HCEC 1CT (cell line): ENCODE results near the gene MAT2A.
"Not testable (repeated sequence)": the region's sequence is repeated elsewhere in the genome, so short reads cannot be mapped to it uniquely, and the experiment has no call there.

Source experiments
- DNase-seq: peaks from one replicate; pipeline ENCODE4 v3.0.0-alpha.2; 2017

MAT2A gene

DNA sequence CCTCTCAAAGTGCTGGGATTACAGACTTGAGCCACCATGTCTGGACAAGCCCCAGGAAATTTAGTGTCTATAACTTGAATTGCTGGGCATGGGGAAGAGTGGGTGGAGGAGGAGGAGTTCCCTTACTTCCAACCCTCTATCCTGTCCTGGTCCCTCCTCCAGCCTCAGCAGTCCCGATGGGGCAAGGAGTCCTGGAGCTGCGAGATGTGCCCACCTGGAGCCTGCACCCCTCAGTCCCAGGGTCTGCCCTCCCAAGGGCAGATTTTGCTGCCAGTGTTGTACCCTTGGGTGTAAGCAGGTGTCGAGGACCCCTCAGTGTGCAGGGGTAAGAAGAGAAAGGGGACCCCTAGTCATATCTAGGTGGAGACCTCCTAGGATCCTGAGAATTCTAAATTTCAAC is 41.2 kb downstream of the MAT2A start:
- no peak for DNase-seq

DNA sequence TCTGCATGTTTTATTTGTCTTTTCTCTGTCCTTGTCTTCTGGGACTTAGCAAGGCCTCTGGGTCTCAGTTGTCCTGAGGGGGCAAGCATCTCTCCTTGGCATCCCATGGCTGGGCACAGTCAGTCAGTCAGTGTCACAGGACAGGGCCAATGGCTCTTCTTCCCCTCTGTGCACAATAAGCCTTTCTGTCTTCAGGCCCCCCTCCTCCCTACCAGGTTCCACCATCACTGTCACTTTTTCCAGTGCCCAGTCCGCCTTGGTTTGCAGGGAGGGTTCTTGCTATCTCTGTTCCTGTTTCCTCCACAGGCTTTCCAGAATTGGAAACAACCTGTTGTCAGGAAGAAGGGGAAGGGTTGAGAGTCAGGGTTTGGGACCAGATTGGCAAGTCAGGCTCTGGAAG is 43.5 kb downstream of the MAT2A start:
- no peak for DNase-seq

GRCh38 chr2:85583667-85584353 is 44.8 kb downstream of the MAT2A start:
- DNase-seq: no peak

- DNase-seq: peak; percentile 11
These were observed 45.4 kb downstream of the MAT2A start, which contains the start of gene VAMP5 for GRCh38 chr2:85584354-85584856. TSS of gene VAMP5 (plus strand) at chr2:85584431. CDS start at chr2:85584491, 60 bp downstream.

GRCh38 chr2:85584857-85585780 is 46.2 kb downstream of the MAT2A start:
- DNase-seq: peak; percentile 81

- peak; percentile 45 for DNase-seq
These were observed 46.8 kb downstream of the MAT2A start for GRCh38 chr2:85585781-85586105.

DNA sequence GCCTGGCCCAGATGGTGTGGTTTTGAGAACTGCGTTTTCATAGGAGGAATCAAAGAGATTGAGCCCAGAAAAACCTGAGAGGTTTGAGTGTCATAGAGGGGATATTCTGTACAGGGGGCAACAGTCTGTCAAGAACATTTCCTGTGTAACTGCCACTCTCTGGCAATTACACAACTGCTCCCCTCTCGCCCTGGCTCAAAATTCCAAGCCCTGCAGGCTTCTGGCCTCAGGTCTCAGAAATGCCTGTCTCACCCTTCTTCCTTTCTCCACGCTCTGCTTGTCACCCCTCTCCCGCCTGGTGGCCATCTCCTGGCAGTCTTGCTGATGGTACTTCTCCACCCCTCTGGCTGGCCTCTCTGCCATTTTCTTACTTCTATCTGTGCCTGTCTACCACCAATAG is 49.3 kb downstream of the MAT2A start:
- DNase-seq: no peak

DNA sequence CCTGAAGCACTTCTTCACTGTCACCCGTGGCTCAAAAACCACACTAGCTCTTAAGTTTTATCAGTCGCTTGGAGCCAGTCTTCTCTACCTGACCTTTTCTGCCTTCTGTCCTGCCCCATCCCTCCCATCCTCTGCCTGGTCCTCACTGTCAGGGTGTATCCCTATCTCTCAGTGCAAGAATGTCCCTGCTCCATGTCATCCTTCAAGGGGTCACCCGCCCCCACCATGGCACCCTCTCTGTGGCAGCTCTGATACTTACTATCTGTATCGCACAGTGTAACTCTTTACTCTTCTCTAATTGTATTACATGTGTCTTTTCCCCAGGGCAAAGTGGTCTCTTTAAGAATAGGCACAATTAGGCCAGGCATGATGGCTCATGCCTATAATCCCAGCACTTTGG is 49.7 kb downstream of the MAT2A start:
- no peak for DNase-seq

DNA sequence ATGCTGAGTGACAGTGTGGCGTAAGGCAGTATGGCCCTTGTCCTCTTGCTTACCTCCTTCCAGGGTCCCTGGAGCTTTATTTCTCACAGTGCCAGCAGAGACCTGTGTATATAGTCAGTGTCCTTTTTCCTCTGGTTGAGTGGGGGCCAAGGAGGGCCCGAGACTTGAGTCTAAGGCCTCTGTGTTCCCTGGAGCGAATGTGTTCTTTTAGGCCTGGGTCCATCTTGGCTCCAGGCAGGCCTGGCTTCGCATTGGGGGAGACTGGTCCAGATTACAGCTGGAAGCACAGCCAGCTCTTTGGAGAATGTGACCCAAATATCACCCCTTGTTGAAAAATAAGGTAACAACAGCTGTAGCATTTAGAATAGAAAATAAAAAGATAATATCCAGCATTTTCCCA is 50.2 kb downstream of the MAT2A start:
- DNase-seq: no peak

DNA sequence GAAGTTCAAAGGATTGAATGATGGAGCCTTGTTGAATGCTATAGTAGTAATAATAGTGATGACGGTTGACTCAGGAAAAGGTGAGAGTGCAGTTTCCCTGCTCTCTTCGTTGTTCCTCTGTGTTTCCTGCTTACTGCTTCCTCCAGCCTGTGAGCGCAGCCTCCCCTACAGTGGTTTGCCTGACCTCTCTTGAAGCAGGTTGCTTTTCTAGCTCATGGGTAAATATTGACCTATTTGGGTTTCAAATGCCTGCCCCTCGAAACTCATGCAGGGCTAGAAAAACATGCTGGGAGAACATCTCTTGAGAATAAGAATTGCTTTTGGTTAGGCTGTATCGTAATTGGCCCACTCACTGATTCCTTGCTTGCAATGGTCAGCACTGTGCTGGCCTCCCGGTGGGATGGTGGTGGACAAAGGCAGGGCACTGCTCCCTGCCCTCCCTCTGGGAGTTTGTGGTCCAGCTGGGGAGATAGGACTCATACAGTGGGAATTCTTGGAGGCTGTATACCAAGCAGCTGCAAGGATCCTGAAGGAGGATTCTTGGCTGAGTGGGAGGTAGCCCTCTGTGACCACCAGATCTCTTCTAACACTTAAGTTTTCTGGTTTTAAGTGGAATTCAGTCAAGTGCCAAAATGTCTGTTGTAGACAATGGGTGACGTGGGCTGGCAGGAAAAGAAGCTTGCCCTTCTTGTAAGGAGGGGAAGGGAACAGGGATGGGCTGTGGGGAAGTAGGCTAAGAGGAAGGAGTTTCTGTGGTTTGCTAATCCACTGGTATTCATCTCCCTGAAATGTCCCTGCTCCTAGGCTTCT is 51.2 kb downstream of the MAT2A start:
- peak; percentile 74 for DNase-seq

- no peak for DNase-seq
These were observed 52.0 kb downstream of the MAT2A start for GRCh38 chr2:85590950-85591349.

- DNase-seq: no peak
These were observed 52.6 kb downstream of the MAT2A start for GRCh38 chr2:85591563-85591962.

GRCh38 chr2:85592299-85592698 is 53.3 kb downstream of the MAT2A start:
- not testable (repeated sequence) for DNase-seq

- DNase-seq: no peak
These were observed 54.1 kb downstream of the MAT2A start for GRCh38 chr2:85593023-85593422.
